Skeletal muscle satellite cell (primary cell): ENCODE measurements around the gene VAMP7. TPM values are rescaled to one million over a fixed set of nuclear protein-coding genes. Genes with fewer than 3 reads are reported as not detected.
"Not testable (repeated sequence)": the region's sequence is repeated elsewhere in the genome, so short reads cannot be mapped to it uniquely, and the experiment has no call there.

Experiments used
- H3K27me3 ChIP-seq: 2 replicates; pipeline ENCODE4 v1.7.0; 2013; ENCODE audit warnings: low read length; ENCODE audit not compliant: control insufficient read depth, insufficient read depth
- H3K36me3 ChIP-seq: 2 replicates; pipeline ENCODE4 v1.7.0; 2013; ENCODE audit warnings: mild to moderate bottlenecking, control low read depth, low read length; ENCODE audit not compliant: insufficient read depth
- H3K4me1 ChIP-seq: 2 replicates; pipeline ENCODE4 v1.7.0; 2013; ENCODE audit warnings: low read length; ENCODE audit not compliant: control insufficient read depth, insufficient read depth
- H3K4me2 ChIP-seq: 2 replicates; pipeline ENCODE4 v1.7.0; 2013; ENCODE audit warnings: mild to moderate bottlenecking, low read length
- H3K4me3 ChIP-seq: 2 replicates; pipeline ENCODE4 v1.7.0; 2013; ENCODE audit warnings: low read length
- H3K9ac ChIP-seq: 2 replicates; pipeline ENCODE4 v1.7.0; 2013; ENCODE audit warnings: mild to moderate bottlenecking, low read depth, low read length, moderate library complexity
- H3K9me3 ChIP-seq: replicated peaks from 2 replicates; pipeline ENCODE4 v1.7.0; 2013; ENCODE audit warnings: mild to moderate bottlenecking, control low read depth, low read length
- total RNA-seq: library from RNA; depleted of rRNA; stranded (reverse); fragments of >200 nt; gene quantifications from 2 replicates; pipeline ENCODE4 v1.2.3, GENCODE V29; 2012; rRNA removed

The VAMP7 gene, protein sequence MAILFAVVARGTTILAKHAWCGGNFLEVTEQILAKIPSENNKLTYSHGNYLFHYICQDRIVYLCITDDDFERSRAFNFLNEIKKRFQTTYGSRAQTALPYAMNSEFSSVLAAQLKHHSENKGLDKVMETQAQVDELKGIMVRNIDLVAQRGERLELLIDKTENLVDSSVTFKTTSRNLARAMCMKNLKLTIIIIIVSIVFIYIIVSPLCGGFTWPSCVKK
- total RNA-seq, result 28.4 and 30.6 TPM in 2 replicates

DNA sequence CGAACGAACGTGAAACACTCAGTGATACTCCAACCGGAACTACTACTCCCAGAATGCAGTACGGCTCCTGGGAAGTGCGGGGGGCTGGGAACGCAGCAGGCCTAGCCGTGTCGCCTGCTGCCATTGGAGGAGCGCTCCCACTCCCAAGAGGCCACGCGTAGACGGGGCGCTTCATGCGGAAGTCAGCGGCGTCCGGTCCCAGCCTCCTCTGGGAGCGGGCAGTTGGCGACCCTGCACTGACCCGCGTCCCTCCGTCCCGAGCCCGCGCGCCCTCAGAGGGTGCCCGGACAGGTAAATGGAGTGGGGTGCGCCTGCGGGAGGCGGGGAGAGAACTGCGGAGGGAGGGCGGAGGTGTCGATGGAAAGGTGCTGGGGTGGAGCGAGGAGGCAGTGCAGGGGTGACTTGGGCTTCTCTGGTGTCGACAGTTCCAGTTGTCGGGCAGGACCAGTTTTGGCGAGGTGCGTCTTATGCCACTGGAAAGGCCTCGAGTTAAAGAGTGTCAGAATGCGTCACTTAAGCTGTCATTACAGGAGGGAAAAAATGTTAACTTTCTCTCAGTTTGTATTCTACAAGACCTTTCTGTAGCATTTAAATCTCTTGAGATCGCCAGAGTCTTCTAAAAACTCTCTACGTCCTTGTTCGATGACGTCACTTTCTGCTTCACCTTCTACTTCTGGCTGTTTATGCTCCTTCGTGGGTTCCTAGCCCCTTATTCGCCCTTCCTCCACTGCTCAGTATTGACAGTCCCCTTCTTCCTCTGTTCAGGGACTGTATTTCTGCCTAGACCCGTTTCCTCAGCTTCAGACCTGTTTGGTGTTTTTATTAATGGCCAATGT, at the start of gene VAMP7:
TSS of gene VAMP7 (plus strand) at position 188 of the 836 bp plus-strand sequence. CDS start 8,122 bp downstream, outside the sequence.
- Histone ChIP-seq H3K4me3 (peak within 1 kb of the TSS; percentile 83), H3K36me3 (no peaks in the 10 kb centered on the region), H3K4me1 (peaks cover 3% of the 10 kb centered on the region), H3K4me2 (peak within 1 kb of the TSS; percentile 79), H3K9me3 (no peaks in the 10 kb centered on the region), H3K27me3 (no peaks in the 10 kb centered on the region), H3K9ac (peak within 1 kb of the TSS; percentile 84)

GRCh38 chrX:155841232-155841631, 39.9 kb upstream of the VAMP7 start:
- Histone ChIP-seq H3K4me2 (no peak overlapping the region), H3K27me3 (no peaks in the 10 kb centered on the region), H3K4me1 (no peaks in the 10 kb centered on the region), H3K4me3 (no peak overlapping the region), H3K36me3 (no peaks in the 10 kb centered on the region), H3K9me3 (no peaks in the 10 kb centered on the region), H3K9ac (no peak overlapping the region)

GRCh38 chrX:155851786-155852185, 29.4 kb upstream of the VAMP7 start:
- H3K4me1 ChIP-seq, H3K9ac ChIP-seq, H3K4me2 ChIP-seq, H3K36me3 ChIP-seq, H3K27me3 ChIP-seq, H3K9me3 ChIP-seq, H3K4me3 ChIP-seq: not testable (repeated sequence)

DNA sequence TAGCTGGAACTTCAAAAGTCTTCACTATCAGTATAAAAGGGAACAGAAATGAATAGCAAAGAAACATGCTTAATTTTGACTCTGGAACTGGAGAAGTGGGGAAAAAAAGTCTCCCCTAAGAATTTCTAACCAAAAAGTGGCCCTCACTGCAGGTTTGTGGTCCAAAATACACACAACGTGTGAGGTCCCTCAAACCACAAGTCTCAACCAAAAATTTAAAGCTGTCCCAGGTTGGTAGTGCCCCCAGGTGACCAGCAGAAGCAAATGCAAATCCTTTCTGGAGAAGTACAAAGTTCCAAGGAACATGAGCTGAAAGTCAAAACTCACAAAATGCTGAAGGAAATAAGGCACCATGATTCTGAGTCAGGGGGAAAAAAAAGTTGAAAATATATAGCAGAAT, 23.6 kb upstream of the VAMP7 start:
- H3K4me2 ChIP-seq, result no peak overlapping the region
- H3K4me3 ChIP-seq, result no peak overlapping the region
- H3K4me1 ChIP-seq, result no peaks in the 10 kb centered on the region
- no peaks in the 10 kb centered on the region for H3K36me3 ChIP-seq
- no peaks in the 10 kb centered on the region for H3K27me3 ChIP-seq
- no peak overlapping the region for H3K9ac ChIP-seq
- H3K9me3 ChIP-seq, result no peaks in the 10 kb centered on the region

DNA sequence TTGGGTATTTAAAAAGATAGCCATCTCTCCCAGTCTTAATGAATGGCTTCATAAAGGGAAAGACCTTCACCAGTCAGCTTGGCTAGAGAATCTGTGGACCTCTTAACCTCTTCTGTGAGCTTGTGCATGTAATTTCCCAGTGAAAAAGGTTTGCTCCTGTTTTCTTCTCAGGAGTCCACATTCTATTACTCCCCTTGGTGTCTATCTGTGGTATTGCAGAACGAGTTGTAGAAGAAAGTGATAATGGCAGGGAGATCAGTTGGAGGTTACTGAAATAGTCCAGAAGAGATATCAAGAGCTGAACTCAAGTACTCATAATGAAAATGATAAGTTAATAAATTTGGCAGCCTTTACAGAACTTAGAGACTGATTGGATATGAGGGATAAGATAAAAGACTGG, 16.5 kb upstream of the VAMP7 start:
- H3K27me3 ChIP-seq, result no peaks in the 10 kb centered on the region
- H3K4me1 ChIP-seq, result no peaks in the 10 kb centered on the region
- H3K36me3 ChIP-seq, result no peaks in the 10 kb centered on the region
- no peaks in the 10 kb centered on the region for H3K9me3 ChIP-seq
- no peak overlapping the region for H3K4me3 ChIP-seq
- no peak overlapping the region for H3K4me2 ChIP-seq
- no peak overlapping the region for H3K9ac ChIP-seq

DNA sequence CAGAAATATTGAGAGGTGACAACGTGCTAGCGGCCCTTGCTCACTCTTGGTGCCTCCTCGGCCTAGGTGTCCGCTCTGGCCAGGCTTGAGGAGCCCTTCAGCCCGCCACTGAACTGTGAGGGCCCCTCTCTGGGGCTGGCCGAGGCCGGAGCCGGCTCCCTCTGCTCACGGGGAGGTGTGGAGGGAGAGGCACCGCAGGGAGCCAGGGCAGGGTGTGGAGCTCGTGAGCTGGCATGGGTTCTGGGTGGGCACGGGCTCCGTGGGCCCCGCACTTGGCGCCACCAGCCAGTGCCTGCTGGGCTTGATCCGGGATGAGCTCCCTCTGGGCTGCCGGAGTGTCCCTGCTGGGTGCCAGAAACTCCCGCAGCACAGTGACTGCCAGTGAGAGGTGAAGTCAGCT, 16.0 kb upstream of the VAMP7 start:
- H3K27me3 ChIP-seq, result no peaks in the 10 kb centered on the region
- no peak overlapping the region for H3K9ac ChIP-seq
- no peaks in the 10 kb centered on the region for H3K9me3 ChIP-seq
- no peak overlapping the region for H3K4me3 ChIP-seq
- H3K4me1 ChIP-seq, result no peaks in the 10 kb centered on the region
- no peaks in the 10 kb centered on the region for H3K36me3 ChIP-seq
- no peak overlapping the region for H3K4me2 ChIP-seq

GRCh38 chrX:155867821-155868220, 13.3 kb upstream of the VAMP7 start:
- Histone ChIP-seq H3K27me3 (no peaks in the 10 kb centered on the region), H3K36me3 (no peaks in the 10 kb centered on the region), H3K9me3 (no peaks in the 10 kb centered on the region), H3K4me3 (no peak overlapping the region), H3K4me1 (no peaks in the 10 kb centered on the region), H3K4me2 (no peak overlapping the region), H3K9ac (no peak overlapping the region)

- H3K27me3 ChIP-seq, result peaks cover 3% of the 10 kb centered on the region
- H3K4me3 ChIP-seq, result no peak overlapping the region
- no peaks in the 10 kb centered on the region for H3K9me3 ChIP-seq
- no peaks in the 10 kb centered on the region for H3K4me1 ChIP-seq
- H3K9ac ChIP-seq, result no peak overlapping the region
- H3K4me2 ChIP-seq, result no peak overlapping the region
- no peaks in the 10 kb centered on the region for H3K36me3 ChIP-seq
Measured at GRCh38 chrX:155870958-155871357, 10.2 kb upstream of the VAMP7 start.

GRCh38 chrX:155871934-155872333, 9.2 kb upstream of the VAMP7 start:
- Histone ChIP-seq H3K4me1 (no peaks in the 10 kb centered on the region), H3K36me3 (no peaks in the 10 kb centered on the region), H3K4me2 (no peak overlapping the region), H3K9ac (no peak overlapping the region), H3K9me3 (no peaks in the 10 kb centered on the region), H3K4me3 (no peak overlapping the region), H3K27me3 (peaks cover 3% of the 10 kb centered on the region)

DNA sequence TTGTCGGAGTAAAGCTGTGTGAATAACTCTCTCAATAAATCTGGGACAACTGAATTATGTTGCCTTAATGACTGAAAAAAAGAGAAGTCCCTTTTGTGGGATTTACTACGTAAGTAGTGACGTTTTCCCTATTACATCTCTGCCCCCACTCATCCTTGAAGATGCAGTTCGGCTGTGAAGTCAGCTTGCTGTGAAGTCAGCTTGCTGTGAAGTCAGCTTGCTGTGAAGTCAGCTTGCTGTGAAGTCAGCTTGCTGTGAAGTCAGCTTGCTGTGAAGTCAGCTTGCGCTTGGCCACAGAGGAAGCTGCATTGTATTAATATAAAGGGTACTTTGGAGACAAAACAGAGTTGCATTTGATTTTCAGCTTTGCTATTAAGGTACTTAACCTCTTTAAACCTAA, 8.0 kb upstream of the VAMP7 start:
- H3K27me3 ChIP-seq, result peaks cover 3% of the 10 kb centered on the region
- H3K9me3 ChIP-seq, result no peaks in the 10 kb centered on the region
- H3K4me3 ChIP-seq, result no peak overlapping the region
- H3K4me1 ChIP-seq, result no peaks in the 10 kb centered on the region
- H3K36me3 ChIP-seq, result no peaks in the 10 kb centered on the region
- H3K9ac ChIP-seq, result no peak overlapping the region
- H3K4me2 ChIP-seq, result no peak overlapping the region

GRCh38 chrX:155874571-155875244, 6.4 kb upstream of the VAMP7 start:
- Histone ChIP-seq H3K9me3 (no peaks in the 10 kb centered on the region), H3K4me1 (no peaks in the 10 kb centered on the region), H3K36me3 (no peaks in the 10 kb centered on the region), H3K4me2 (peak overlapping the region; percentile 71), H3K27me3 (peaks cover 3% of the 10 kb centered on the region), H3K9ac (no peak overlapping the region), H3K4me3 (peak overlapping the region; percentile 55)
